Fibroblast of villous mesenchyme (primary cell): ENCODE measurements around the gene PDE1A. TPM values are rescaled to one million over a fixed set of nuclear protein-coding genes. Genes with fewer than 3 reads are reported as not detected.

Source experiments
- DNase-seq: peaks from one replicate; pipeline ENCODE4 v3.0.0-alpha.2; 2010; ENCODE audit warnings: low read depth
- H3K4me3 ChIP-seq: 2 replicates; pipeline ENCODE4 v1.5.1; 2011; ENCODE audit warnings: low read depth, mild to moderate bottlenecking, low read length
- CTCF ChIP-seq: IDR thresholded peaks from 2 replicates; pipeline ENCODE4 v1.5.1; 2012; ENCODE audit warnings: low read depth, mild to moderate bottlenecking, low read length; ENCODE audit not compliant: insufficient read depth
- total RNA-seq: library from RNA; depleted of rRNA; stranded (reverse); fragments of >200 nt; gene quantifications from 2 replicates; pipeline ENCODE4 v1.2.3, GENCODE V29; 2012

PDE1A gene
- total RNA-seq, 1 donor = 1.7 TPM

- H3K4me3 ChIP-seq = no peak overlapping the region
- DNase-seq = peak; percentile 43
- TF ChIP-seq CTCF = peak; percentile 51
These were observed 185.9 kb downstream of the PDE1A start for GRCh38 chr2:182240862-182241371.

- TF ChIP-seq CTCF = no peak
- no peak for DNase-seq
- H3K4me3 ChIP-seq = no peak overlapping the region
These were observed 196.3 kb downstream of the PDE1A start for GRCh38 chr2:182230561-182230960.

GRCh38 chr2:182229297-182229696 lies 197.5 kb downstream of the PDE1A start:
- TF ChIP-seq CTCF = no peak
- no peak for DNase-seq

GRCh38 chr2:182228741-182229140 lies 198.1 kb downstream of the PDE1A start:
- TF ChIP-seq CTCF = no peak
- no peak for DNase-seq
- H3K4me3 ChIP-seq = no peak overlapping the region

More at GRCh38 chr2:182229297-182229696, 197.5 kb downstream of the PDE1A start:
- no peak overlapping the region for H3K4me3 ChIP-seq

- DNase-seq = no peak
- TF ChIP-seq CTCF = no peak
- H3K4me3 ChIP-seq = no peak overlapping the region
These were observed 198.8 kb downstream of the PDE1A start for GRCh38 chr2:182228073-182228473.

- H3K4me3 ChIP-seq = no peak overlapping the region
- no peak for TF ChIP-seq CTCF
- no peak for DNase-seq
These were observed 200.0 kb downstream of the PDE1A start for GRCh38 chr2:182226807-182227206.

GRCh38 chr2:182224669-182225068 lies 202.2 kb downstream of the PDE1A start:
- TF ChIP-seq CTCF = no peak
- H3K4me3 ChIP-seq = no peak overlapping the region
- DNase-seq = no peak
